ENCODE results near the gene ADAMTSL5. TPM values are rescaled to one million over a fixed set of nuclear protein-coding genes. Genes with fewer than 3 reads are reported as not detected.

The ADAMTSL5 gene
- total RNA-seq, 1 donor from 2014 or later, result 0.83 TPM

- peaks cover 1% of the 10 kb centered on the region for H3K4me1 Mint-ChIP-seq (ENCODE audit: low read depth, unreplicated experiment)
- peaks cover 19% of the 10 kb centered on the region for H3K27me3 Mint-ChIP-seq (ENCODE audit: unreplicated experiment)
- peaks cover 5% of the 10 kb centered on the region for H3K36me3 Mint-ChIP-seq (ENCODE audit: unreplicated experiment)
- TF ChIP-seq, protein P1, sequence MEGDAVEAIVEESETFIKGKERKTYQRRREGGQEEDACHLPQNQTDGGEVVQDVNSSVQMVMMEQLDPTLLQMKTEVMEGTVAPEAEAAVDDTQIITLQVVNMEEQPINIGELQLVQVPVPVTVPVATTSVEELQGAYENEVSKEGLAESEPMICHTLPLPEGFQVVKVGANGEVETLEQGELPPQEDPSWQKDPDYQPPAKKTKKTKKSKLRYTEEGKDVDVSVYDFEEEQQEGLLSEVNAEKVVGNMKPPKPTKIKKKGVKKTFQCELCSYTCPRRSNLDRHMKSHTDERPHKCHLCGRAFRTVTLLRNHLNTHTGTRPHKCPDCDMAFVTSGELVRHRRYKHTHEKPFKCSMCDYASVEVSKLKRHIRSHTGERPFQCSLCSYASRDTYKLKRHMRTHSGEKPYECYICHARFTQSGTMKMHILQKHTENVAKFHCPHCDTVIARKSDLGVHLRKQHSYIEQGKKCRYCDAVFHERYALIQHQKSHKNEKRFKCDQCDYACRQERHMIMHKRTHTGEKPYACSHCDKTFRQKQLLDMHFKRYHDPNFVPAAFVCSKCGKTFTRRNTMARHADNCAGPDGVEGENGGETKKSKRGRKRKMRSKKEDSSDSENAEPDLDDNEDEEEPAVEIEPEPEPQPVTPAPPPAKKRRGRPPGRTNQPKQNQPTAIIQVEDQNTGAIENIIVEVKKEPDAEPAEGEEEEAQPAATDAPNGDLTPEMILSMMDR (IDR thresholded peaks at IDR 0.05; ENCODE audit: partially characterized antibody, unreplicated experiment), result no peak
- H3K4me3 Mint-ChIP-seq (ENCODE audit: unreplicated experiment), result no peak overlapping the region
- H3K27ac Mint-ChIP-seq (ENCODE audit: unreplicated experiment), result no peak overlapping the region
- H3K9me3 Mint-ChIP-seq (ENCODE audit: unreplicated experiment), result peaks cover 15% of the 10 kb centered on the region
- no peak for DNase-seq
These were observed 16.6 kb upstream of the ADAMTSL5 start for GRCh38 chr19:1529430-1529816.

- TF ChIP-seq, protein P1 (IDR thresholded peaks at IDR 0.05; ENCODE audit: partially characterized antibody, unreplicated experiment), result no peak
- peaks cover 3% of the 10 kb centered on the region for H3K4me1 Mint-ChIP-seq (ENCODE audit: low read depth, unreplicated experiment)
- H3K27me3 Mint-ChIP-seq (ENCODE audit: unreplicated experiment), result peaks cover 20% of the 10 kb centered on the region
- H3K36me3 Mint-ChIP-seq (ENCODE audit: unreplicated experiment), result peaks cover 7% of the 10 kb centered on the region
- no peak overlapping the region for H3K4me3 Mint-ChIP-seq (ENCODE audit: unreplicated experiment)
- H3K27ac Mint-ChIP-seq (ENCODE audit: unreplicated experiment), result no peak overlapping the region
- no peak for DNase-seq
- H3K9me3 Mint-ChIP-seq (ENCODE audit: unreplicated experiment), result peaks cover 15% of the 10 kb centered on the region
These were observed 16.0 kb upstream of the ADAMTSL5 start for GRCh38 chr19:1528596-1529429.

DNA sequence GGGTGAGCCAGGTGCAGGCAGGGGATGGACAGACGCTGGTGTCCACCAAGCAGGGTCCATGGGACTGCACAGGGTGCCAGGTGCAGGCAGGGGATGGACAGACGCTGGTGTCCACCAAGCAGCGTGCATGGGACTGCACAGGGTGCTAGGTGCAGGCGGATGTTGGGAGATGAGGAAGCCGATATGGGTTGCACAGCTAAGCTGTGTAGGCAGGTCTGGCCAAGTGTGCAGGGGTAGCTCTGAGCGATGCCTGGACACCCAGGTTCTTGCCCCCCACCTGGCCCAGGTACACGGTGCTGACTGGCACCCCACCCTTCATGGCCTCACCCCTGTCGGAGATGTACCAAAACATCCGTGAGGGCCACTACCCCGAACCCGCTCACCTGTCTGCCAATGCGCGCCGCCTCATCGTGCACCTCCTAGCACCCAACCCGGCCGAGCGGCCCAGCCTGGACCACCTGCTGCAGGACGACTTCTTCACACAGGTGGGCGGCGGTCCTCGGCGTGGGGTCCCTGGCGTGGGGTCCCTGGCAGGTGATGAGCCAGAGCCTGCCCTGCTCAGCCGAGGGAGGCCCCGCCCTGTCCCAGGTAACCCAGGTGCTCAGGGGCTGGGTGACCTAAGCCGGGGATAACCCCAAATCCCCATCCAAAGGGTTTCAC is 15.0 kb upstream of the ADAMTSL5 start:
- Mint-ChIP-seq H3K27ac (ENCODE audit: unreplicated experiment) (no peak overlapping the region), H3K27me3 (ENCODE audit: unreplicated experiment) (peaks cover 23% of the 10 kb centered on the region), H3K4me3 (ENCODE audit: unreplicated experiment) (no peak overlapping the region), H3K36me3 (ENCODE audit: unreplicated experiment) (peaks cover 7% of the 10 kb centered on the region), H3K4me1 (ENCODE audit: low read depth, unreplicated experiment) (peaks cover 3% of the 10 kb centered on the region), H3K9me3 (ENCODE audit: unreplicated experiment) (peaks cover 15% of the 10 kb centered on the region)
- TF ChIP-seq, protein P1 (IDR thresholded peaks at IDR 0.05; ENCODE audit: partially characterized antibody, unreplicated experiment), result no peak
- DNase-seq, result no peak

GRCh38 chr19:1526979-1527649 is 14.3 kb upstream of the ADAMTSL5 start:
- H3K27me3 Mint-ChIP-seq (ENCODE audit: unreplicated experiment), result peaks cover 23% of the 10 kb centered on the region
- DNase-seq, result no peak
- H3K4me3 Mint-ChIP-seq (ENCODE audit: unreplicated experiment), result no peak overlapping the region
- peaks cover 3% of the 10 kb centered on the region for H3K4me1 Mint-ChIP-seq (ENCODE audit: low read depth, unreplicated experiment)
- TF ChIP-seq, protein P1 (IDR thresholded peaks at IDR 0.05; ENCODE audit: partially characterized antibody, unreplicated experiment), result no peak
- peaks cover 14% of the 10 kb centered on the region for H3K9me3 Mint-ChIP-seq (ENCODE audit: unreplicated experiment)
- peaks cover 7% of the 10 kb centered on the region for H3K36me3 Mint-ChIP-seq (ENCODE audit: unreplicated experiment)
- no peak overlapping the region for H3K27ac Mint-ChIP-seq (ENCODE audit: unreplicated experiment)

Measured in glutamatergic neuron (in vitro differentiated cells).